Prostate gland (tissue), 2 donors: ENCODE data around the gene SLC8A2. TPM values are rescaled to one million over a fixed set of nuclear protein-coding genes. Genes with fewer than 3 reads are reported as not detected.
A peak's percentile ranks its signal among the peaks of the same experiment; 100 is the strongest.

Experiments used
- DNase-seq: peaks from one replicate; pipeline ENCODE4 v3.0.0-alpha.2; 2019; ENCODE audit warnings: low spot score
- H3K27ac ChIP-seq, 2 donors: fragments of 200-600 bp; sonication (generic); 2 replicates each; pipeline ENCODE4 v1.5.1; 2017 to 2019
- H3K27me3 ChIP-seq: fragments of 200-600 bp; sonication (generic); replicated peaks from 2 replicates; pipeline ENCODE4 v1.5.1; 2019; ENCODE audit not compliant: insufficient read depth
- H3K36me3 ChIP-seq, 2 donors: fragments of 200-600 bp; sonication (generic); 1 replicate in 1 of 2; 2 replicates in 1 of 2; pipeline versions ENCODE4 v1.5.1 to v1.8.1; 2017 to 2019
- H3K4me1 ChIP-seq: fragments of 200-600 bp; sonication (generic); replicated peaks from 2 replicates; pipeline ENCODE4 v1.5.1; 2019
- H3K4me3 ChIP-seq, 2 donors: fragments of 200-600 bp; sonication (generic); 2 replicates each; pipeline ENCODE4 v1.5.1; 2017 to 2019
- H3K9me3 ChIP-seq: fragments of 200-600 bp; sonication (generic); 2 replicates; pipeline ENCODE4 v1.5.1; 2017
- POLR2A ChIP-seq: fragments of 450-650 bp; IDR thresholded peaks from one replicate; pipeline ENCODE4 v1.6.1; 2016; ENCODE audit warnings: antibody characterized with exemption, mild to moderate bottlenecking
- POLR2AphosphoS5 ChIP-seq: sonication (generic); formaldehyde crosslinking; IDR thresholded peaks from one replicate; pipeline ENCODE4 v1.6.1; 2017; ENCODE audit warnings: antibody characterized with exemption
- WGBS: methylation state at CpG from one replicate; pipeline ENCODE4 v1.1.5; 2018; 5-methylcytosine and 5-hydroxymethylcytosine counted together
- intact Hi-C: fragments of 100-400 bp; cut with DNase I; formaldehyde crosslinking; loops from one replicate; pipeline ENCODE4 v1.14.2; 2022
- total RNA-seq, 2 donors: library from RNA; depleted of rRNA; stranded (reverse); fragments of >200 nt; gene quantifications; one replicate each; pipeline ENCODE4 v1.1.0, GENCODE V29; 2016
- TF ChIP-seq, protein P1 (sequence below), 4 experiments: fragments of 200-600 bp in 2 of 4; fragments of 450-650 bp in 2 of 4; sonication (generic) in 2 of 4; IDR thresholded peaks; 1 replicate in 3 of 4; 2 replicates in 1 of 4; pipeline ENCODE4 v1.5.1; 2016 to 2019; ENCODE audit warnings: antibody characterized with exemption in 4 of 4, mild to moderate bottlenecking in 2 of 4, moderate library complexity in 2 of 4

Gene SLC8A2
- total RNA-seq, 2 donors from 2014 or later = 1.3 to 7.7 TPM

DNA sequence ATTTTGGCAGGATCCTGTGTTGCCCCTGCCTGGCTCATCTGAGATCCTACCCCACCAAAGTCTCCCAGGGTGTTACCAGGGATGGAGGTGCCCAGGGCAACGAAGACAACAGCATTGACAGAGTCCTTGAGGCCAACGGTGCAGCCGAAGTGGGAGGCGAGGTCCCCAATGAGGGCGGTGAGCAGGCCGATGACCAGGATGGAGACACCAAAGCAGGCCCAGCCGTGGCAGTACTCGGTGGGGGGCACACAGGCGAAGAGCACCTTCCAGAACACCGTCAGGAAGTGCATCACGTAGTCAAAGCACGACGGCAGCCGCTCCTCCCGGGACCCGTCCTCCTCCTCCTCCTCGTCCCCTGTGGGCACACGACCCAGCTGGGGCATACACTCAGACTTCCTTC, 39.6 kb downstream of the SLC8A2 start:
- intact Hi-C loops = loop anchor here (10.0 kb wide), 1 partner anchor 163 kb away; no protein-coding TSS in a partner anchor
- Histone ChIP-seq H3K36me3 (no peaks in the 10 kb centered on the region), H3K4me1 (no peaks in the 10 kb centered on the region), H3K4me3 (no peak overlapping the region), H3K27me3 (no peaks in the 10 kb centered on the region), H3K9me3 (no peaks in the 10 kb centered on the region), H3K27ac (no peak overlapping the region)
- WGBS = 79% methylated on average over 18 of the region's 18 CpGs
- no peak for DNase-seq
- TF ChIP-seq POLR2AphosphoS5 (no peak), POLR2A (no peak)
- TF ChIP-seq, protein P1, sequence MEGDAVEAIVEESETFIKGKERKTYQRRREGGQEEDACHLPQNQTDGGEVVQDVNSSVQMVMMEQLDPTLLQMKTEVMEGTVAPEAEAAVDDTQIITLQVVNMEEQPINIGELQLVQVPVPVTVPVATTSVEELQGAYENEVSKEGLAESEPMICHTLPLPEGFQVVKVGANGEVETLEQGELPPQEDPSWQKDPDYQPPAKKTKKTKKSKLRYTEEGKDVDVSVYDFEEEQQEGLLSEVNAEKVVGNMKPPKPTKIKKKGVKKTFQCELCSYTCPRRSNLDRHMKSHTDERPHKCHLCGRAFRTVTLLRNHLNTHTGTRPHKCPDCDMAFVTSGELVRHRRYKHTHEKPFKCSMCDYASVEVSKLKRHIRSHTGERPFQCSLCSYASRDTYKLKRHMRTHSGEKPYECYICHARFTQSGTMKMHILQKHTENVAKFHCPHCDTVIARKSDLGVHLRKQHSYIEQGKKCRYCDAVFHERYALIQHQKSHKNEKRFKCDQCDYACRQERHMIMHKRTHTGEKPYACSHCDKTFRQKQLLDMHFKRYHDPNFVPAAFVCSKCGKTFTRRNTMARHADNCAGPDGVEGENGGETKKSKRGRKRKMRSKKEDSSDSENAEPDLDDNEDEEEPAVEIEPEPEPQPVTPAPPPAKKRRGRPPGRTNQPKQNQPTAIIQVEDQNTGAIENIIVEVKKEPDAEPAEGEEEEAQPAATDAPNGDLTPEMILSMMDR (IDR thresholded peaks at IDR 0.05) = no peak

DNA sequence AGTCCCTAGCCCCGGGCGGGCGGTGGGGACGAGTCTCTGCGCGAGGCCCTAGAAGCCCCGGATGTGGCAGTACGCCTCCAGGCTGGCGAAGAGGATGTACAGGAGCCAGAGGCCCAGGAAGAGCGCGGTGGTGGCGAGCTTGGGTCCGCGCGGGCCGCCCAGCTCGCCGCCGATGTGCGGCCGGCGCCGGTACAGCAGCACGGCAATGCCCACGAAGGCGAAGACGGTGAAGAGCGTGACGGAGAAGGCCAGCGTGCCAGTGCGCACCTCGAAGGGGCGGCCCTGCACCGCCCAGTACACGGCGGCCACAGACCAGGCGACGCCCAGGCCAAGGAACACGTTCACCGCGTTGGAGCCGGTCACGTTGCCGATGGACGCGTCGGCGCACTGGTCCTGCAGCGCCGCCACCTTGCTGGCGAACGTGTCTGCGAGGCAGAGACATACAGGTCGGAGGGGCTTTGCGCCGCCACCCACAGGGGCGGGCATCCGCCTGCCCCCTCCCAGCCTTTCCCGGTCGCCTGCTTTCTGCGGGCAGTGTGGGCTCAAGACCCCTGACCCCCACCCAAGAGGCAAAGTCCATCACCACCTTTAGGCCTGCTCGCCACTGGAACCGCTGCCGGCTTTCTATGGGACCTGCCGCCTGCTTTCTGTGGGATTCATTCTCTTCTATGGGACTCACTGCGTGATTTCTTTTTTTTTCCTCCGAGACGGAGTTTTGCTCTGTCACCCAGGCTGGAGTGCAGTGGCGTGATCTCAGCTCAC, 41.5 kb downstream of the SLC8A2 start:
- no peaks in the 10 kb centered on the region for H3K9me3 ChIP-seq
- peak overlapping the region in 1 of 2 donors; percentile 2 for H3K4me3 ChIP-seq
- peak; percentile 32 for DNase-seq
- H3K4me1 ChIP-seq = no peaks in the 10 kb centered on the region
- 8% methylated on average over 68 of the region's 69 CpGs for WGBS
- TF ChIP-seq POLR2A (peak; percentile 22), POLR2AphosphoS5 (no peak)
- TF ChIP-seq, protein P1 (IDR thresholded peaks at IDR 0.05) = peak in 2 of 4 experiments; percentile 34 to 60
- intact Hi-C loops = loop anchor here (10.0 kb wide), 1 partner anchor 165 kb away; no protein-coding TSS in a partner anchor
- H3K36me3 ChIP-seq = no peaks in the 10 kb centered on the region
- H3K27me3 ChIP-seq = no peaks in the 10 kb centered on the region
- H3K27ac ChIP-seq = no peak overlapping the region

DNA sequence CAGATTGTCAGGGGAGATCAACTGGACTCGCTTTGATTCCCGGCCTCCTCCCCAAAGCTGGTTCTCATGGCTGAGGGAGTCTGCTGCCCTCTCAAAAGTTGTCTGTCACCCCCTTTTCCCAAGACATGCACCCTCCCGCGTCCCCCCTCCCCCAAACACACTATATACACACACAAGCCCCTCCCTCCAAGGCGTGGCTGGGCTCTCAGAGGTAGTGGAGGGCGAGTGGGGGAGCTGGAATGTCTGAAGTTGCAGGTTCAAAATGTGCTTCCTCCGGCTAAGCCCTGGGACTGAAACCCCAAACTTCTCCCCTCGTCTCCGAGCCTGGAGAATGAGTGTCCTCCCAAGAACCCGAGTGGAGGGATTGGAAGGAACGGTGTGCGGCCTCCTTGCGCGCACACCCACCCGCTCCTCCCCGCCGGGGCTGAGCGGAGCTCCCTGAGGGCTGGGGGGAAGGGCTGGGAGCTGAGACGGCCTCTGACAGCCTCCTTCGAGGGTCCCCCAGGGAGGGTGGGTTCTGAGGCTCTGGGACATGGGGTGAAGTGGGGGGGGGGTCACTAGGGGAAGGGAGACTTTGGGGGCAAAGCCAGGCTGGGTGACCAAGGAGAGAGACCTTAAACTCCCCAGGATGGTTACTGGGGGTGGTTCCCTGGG, 42.4 kb downstream of the SLC8A2 start:
- TF ChIP-seq POLR2A (no peak), POLR2AphosphoS5 (no peak)
- TF ChIP-seq, protein P1 (IDR thresholded peaks at IDR 0.05) = no peak
- Histone ChIP-seq H3K4me1 (no peaks in the 10 kb centered on the region), H3K27ac (no peak overlapping the region), H3K9me3 (no peaks in the 10 kb centered on the region), H3K4me3 (no peak overlapping the region), H3K36me3 (no peaks in the 10 kb centered on the region), H3K27me3 (no peaks in the 10 kb centered on the region)
- intact Hi-C loops = loop anchor here (10.0 kb wide), 1 partner anchor 134 kb away; no protein-coding TSS in a partner anchor
- no peak for DNase-seq
- WGBS = 30% methylated on average over 20 of the region's 20 CpGs

DNA sequence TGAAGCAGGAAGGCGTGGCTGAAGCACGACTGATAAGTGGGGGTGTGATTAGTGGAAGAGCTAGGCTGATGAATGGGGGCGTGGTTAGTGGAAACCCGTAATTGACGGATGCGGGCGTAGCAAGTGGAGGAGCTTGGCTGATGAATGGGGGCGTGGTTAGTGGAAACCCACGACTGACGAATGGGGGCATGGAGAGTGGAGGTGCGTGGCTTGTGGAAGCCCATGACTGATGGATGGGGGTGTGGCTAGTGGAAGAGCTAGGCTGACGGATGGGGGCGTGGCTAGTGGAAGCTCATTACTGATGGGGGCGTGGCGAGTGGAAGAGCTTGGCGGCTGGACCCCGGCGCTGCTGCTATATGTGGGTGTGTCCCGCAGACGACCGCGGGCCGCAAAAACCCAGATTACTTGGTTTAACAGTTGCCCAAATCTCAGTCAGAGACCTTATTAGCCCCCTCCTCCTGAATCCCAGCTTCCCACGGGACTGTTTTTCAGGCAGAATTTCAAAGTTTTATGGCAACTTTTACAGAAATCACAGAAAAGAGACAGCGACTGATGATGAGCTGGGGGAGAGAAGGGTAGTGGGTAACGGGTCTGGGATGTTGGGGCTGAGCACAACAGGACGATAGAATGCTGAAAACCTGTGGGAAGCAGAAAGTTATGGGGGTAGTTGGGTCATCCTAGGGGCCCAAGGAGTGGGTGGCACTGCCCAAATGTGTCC, 43.4 kb downstream of the SLC8A2 start:
- WGBS = 2% methylated on average over 27 of the region's 27 CpGs
- Histone ChIP-seq H3K36me3 (no peaks in the 10 kb centered on the region), H3K4me1 (no peaks in the 10 kb centered on the region), H3K27me3 (peaks cover under 1% of the 10 kb centered on the region), H3K27ac (peak overlapping the region; percentile 3 to 45), H3K4me3 (no peak overlapping the region), H3K9me3 (no peaks in the 10 kb centered on the region)
- peak; percentile 73 for DNase-seq
- intact Hi-C loops = loop anchor here (10.0 kb wide), 1 partner anchor 134 kb away; no protein-coding TSS in a partner anchor
- no peak for TF ChIP-seq POLR2A
- TF ChIP-seq, protein P1 (IDR thresholded peaks at IDR 0.05) = no peak
- no peak for TF ChIP-seq POLR2AphosphoS5
